K562 (cell line): Measurements from ENCODE around the gene CREB3L4. TPM values are rescaled to one million over a fixed set of nuclear protein-coding genes. Genes with fewer than 3 reads are reported as not detected.

Experiments used
- BCL6 ChIP-seq: fragments of 250-450 bp; sonication (Bioruptor Pico); IDR thresholded peaks from 2 replicates; pipeline ENCODE4 v1.4.0; 2020
- E2F4 ChIP-seq: sonication (generic); formaldehyde crosslinking; IDR thresholded peaks from 2 replicates; pipeline ENCODE4 v1.8.0; 2022; ENCODE audit warnings: mild to moderate bottlenecking, low read depth, missing genetic modification reagents
- GTF2E2 ChIP-seq: fragments of 200-800 bp; sonication (Bioruptor generic); IDR thresholded peaks from 2 replicates; pipeline ENCODE4 v1.6.1; 2016; ENCODE audit warnings: missing genetic modification characterization, missing compliant biosample characterization
- MTA3 ChIP-seq: fragments of 450-650 bp; formaldehyde crosslinking; IDR thresholded peaks from 2 replicates; pipeline ENCODE4 v1.6.1; 2017; ENCODE audit warnings: mild to moderate bottlenecking, borderline replicate concordance
- NR1H2 ChIP-seq: sonication (generic); formaldehyde crosslinking; IDR thresholded peaks from 2 replicates; pipeline ENCODE4 v1.4.0; 2020; ENCODE audit warnings: mild to moderate bottlenecking, missing genetic modification reagents
- POLR2G ChIP-seq: fragments of 200-400 bp; formaldehyde crosslinking; IDR thresholded peaks from 2 replicates; pipeline ENCODE4 v1.6.1; 2017; ENCODE audit warnings: low read depth, mild to moderate bottlenecking, antibody characterized with exemption, low read length, moderate library complexity
- REST ChIP-seq, 2 experiments: fragments of 450-650 bp; formaldehyde crosslinking in 1 of 2; IDR thresholded peaks; 2 replicates each; pipeline versions ENCODE4 v1.4.0 to v1.6.1; 2014 to 2020; ENCODE audit warnings: mild to moderate bottlenecking in 2 of 2, borderline replicate concordance in 1 of 2, low read depth in 1 of 2
- SREBF1 ChIP-seq: fragments of 150-350 bp; IDR thresholded peaks from 2 replicates; pipeline ENCODE4 v1.6.1; 2014; ENCODE audit warnings: antibody characterized with exemption, low read depth, low read length, borderline replicate concordance
- SRF ChIP-seq, 2 experiments: fragments of 250-450, 450-650 bp in 1 of 2; sonication (Bioruptor Pico) in 1 of 2; sonication (generic) in 1 of 2; formaldehyde crosslinking; IDR thresholded peaks; 2 replicates each; pipeline versions ENCODE4 v1.5.0 to v1.5.1; 2020 to 2022; ENCODE audit warnings: mild to moderate bottlenecking in 1 of 2, missing genetic modification reagents in 1 of 2
- STAG1 ChIP-seq: sonication (generic); formaldehyde crosslinking; IDR thresholded peaks from 2 replicates; pipeline ENCODE4 v1.5.0; 2020; ENCODE audit warnings: missing genetic modification reagents, borderline replicate concordance
- THAP12 ChIP-seq: fragments of 250-450 bp; sonication (Bioruptor Pico); IDR thresholded peaks from 2 replicates; pipeline ENCODE4 v1.9.0; 2021; ENCODE audit warnings: mild to moderate bottlenecking, inconsistent platforms
- TRIM24 ChIP-seq, 2 experiments: fragments of 450-650 bp; IDR thresholded peaks; 2 replicates each; pipeline ENCODE4 v1.6.1; 2016
- polyA plus RNA-seq, 8 experiments: library from polyadenylated mRNA; depleted of rRNA in 4 of 8; stranded (reverse) in 5 of 8; unstranded in 3 of 8; fragments of >200 nt; fragmentation: Nextera tagmentation in 2 of 8; fragmentation: Illumina TruSeq in 1 of 8; extraction: Ambion mirVana in 2 of 8; extraction: Trizol in 1 of 8; gene quantifications; 2 replicates each; pipeline versions ENCODE4 v1.2.1 to v1.2.3, GENCODE V29; 2011 to 2014; ENCODE audit warnings: inconsistent platforms in 1 of 8, missing spikeins in 1 of 8
- total RNA-seq, 7 experiments: library from RNA; depleted of rRNA in 6 of 7; stranded (reverse); fragments of >200 nt in 6 of 7; fragmentation: Illumina TruSeq in 2 of 7; extraction: Trizol in 2 of 7; gene quantifications; 2 replicates each; pipeline versions ENCODE4 v1.2.1 to v1.2.3, GENCODE V29; 2011 to 2021; ENCODE audit warnings: low replicate concordance in 1 of 7
- TF ChIP-seq, protein P1 (sequence below): fragments of 250-450 bp; sonication (Bioruptor Pico); IDR thresholded peaks from 2 replicates; pipeline ENCODE4 v1.8.0; 2022; ENCODE audit warnings: moderate library complexity, mild to moderate bottlenecking, inconsistent platforms

The CREB3L4 gene
- total and polyA plus RNA-seq, 9 of the 15 experiments (the other 6 are each of a cell fraction or from before 2014, with no cell fraction given) = 9.9 to 18.6 (median 13.9) TPM

GRCh38 chr1:153990468-153991150 is 22.9 kb downstream of the CREB3L4 start, which contains the start of gene RPS27 (continued):
- TF ChIP-seq THAP12 = peak; percentile 65; the same call in 1 of the 2 replicates
- TF ChIP-seq REST (IDR thresholded peaks at IDR 0.05; ENCODE audit: borderline replicate concordance) = no peak
- no peak for TF ChIP-seq REST (CRISPR knock-in tag; IDR thresholded peaks at IDR 0.05; ENCODE audit: low read depth)
- peak; percentile 60; the same call in 1 of the 2 replicates for TF ChIP-seq SREBF1
- peak in 1 of 2 experiments; percentile 77; a peak in 2 of 4 replicates for TF ChIP-seq SRF (CRISPR knock-in tag; IDR thresholded peaks at IDR 0.05)
- 0 out of 4 replicates have a peak, but pooled peaks of 1 of the 2 experiments have one; percentile 45 for TF ChIP-seq TRIM24 (IDR thresholded peaks at IDR 0.05)
- TF ChIP-seq MTA3 = peak; percentile 99
- peak; percentile 92; the same call in 1 of the 2 replicates for TF ChIP-seq GTF2E2 (tag)
- peak; percentile 96 for TF ChIP-seq POLR2G
- 0 out of 2 replicates have a peak, but pooled peaks have one; percentile 41 for TF ChIP-seq BCL6
- no peak; the same call in 1 of the 2 replicates for TF ChIP-seq NR1H2 (CRISPR knock-in tag)
- no peak for TF ChIP-seq E2F4 (CRISPR knock-in tag)
- no peak for TF ChIP-seq STAG1 (CRISPR knock-in tag)
- TF ChIP-seq, protein P1, sequence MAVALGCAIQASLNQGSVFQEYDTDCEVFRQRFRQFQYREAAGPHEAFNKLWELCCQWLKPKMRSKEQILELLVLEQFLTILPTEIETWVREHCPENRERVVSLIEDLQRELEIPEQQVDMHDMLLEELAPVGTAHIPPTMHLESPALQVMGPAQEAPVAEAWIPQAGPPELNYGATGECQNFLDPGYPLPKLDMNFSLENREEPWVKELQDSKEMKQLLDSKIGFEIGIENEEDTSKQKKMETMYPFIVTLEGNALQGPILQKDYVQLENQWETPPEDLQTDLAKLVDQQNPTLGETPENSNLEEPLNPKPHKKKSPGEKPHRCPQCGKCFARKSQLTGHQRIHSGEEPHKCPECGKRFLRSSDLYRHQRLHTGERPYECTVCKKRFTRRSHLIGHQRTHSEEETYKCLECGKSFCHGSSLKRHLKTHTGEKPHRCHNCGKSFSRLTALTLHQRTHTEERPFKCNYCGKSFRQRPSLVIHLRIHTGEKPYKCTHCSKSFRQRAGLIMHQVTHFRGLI (CRISPR knock-in tag) = no peak
